ENCODE results near the gene ITGB1BP2.
"Not testable (repeated sequence)": the region's sequence is repeated elsewhere in the genome, so short reads cannot be mapped to it uniquely, and the experiment has no call there.

Gene ITGB1BP2

GRCh38 chrX:71301195-71301924 lies at the start of gene ITGB1BP2:
TSS of gene ITGB1BP2 (plus strand) at chrX:71301750. CDS start at chrX:71301807, 57 bp downstream.
- no peak for DNase-seq

GRCh38 chrX:71252221-71252620 lies 49.3 kb upstream of the ITGB1BP2 start:
- DNase-seq: no peak

- no peak for DNase-seq
These were observed 48.1 kb upstream of the ITGB1BP2 start for GRCh38 chrX:71253253-71254091.

GRCh38 chrX:71254092-71254963 lies 47.2 kb upstream of the ITGB1BP2 start, which contains the start of gene ZMYM3:
TSS of gene ZMYM3 (minus strand) at chrX:71254140. CDS start at chrX:71253255, 885 bp downstream.
- peak; percentile 78 for DNase-seq

GRCh38 chrX:71256051-71256450 lies 45.5 kb upstream of the ITGB1BP2 start:
- no peak for DNase-seq

DNA sequence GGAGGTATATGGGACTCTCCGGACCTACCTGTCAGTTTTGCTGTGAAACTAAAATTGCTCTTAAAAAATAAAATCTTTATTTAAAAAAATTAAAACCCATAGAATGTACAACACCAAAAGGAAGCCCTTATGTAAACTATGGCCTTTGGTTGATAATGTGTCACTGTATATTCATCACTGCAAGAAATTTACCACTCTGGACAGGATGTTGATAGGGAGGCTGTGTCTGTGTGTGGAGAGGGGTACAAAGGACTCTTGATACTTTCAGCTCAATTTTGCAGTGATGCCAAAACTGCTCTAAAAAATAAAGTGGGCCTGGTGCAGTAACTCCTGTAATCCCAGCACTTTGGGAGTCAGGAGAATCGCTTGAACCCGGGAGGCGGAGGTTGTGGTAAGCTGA lies 44.7 kb upstream of the ITGB1BP2 start:
- no peak for DNase-seq

DNA sequence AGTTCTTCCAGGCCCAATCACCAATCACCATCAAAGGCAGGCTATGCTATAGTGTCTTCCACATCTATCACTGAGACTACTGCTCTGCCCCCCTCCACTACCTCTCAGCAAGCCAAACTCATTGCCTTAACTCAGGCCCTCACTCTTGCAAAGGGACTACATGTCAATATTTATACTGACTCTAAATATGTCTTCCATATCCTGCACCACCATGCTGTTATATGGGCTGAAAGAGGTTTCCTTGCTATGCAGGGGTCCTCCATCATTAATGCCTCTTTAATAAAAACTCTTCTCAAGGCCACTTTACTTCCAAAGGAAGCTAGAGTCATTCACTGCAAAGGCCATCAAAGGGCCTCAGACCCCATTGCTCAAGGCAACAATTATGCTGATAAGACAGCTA lies 32.9 kb upstream of the ITGB1BP2 start:
- DNase-seq: not testable (repeated sequence)

GRCh38 chrX:71269801-71270395 lies 31.7 kb upstream of the ITGB1BP2 start:
- DNase-seq: no peak

- DNase-seq: not testable (repeated sequence)
These were observed 29.2 kb upstream of the ITGB1BP2 start for GRCh38 chrX:71272313-71272712.

GRCh38 chrX:71281300-71281699 lies 20.2 kb upstream of the ITGB1BP2 start:
- DNase-seq: not testable (repeated sequence)

GRCh38 chrX:71282514-71283402 lies 18.8 kb upstream of the ITGB1BP2 start:
- no peak for DNase-seq

GRCh38 chrX:71283403-71284143 lies 18.0 kb upstream of the ITGB1BP2 start, which contains the start of gene NONO:
TSS of gene NONO (plus strand) at chrX:71283635. CDS start at chrX:71290638, 7,003 bp downstream.
- DNase-seq: peak; percentile 93

GRCh38 chrX:71285929-71286328 lies 15.6 kb upstream of the ITGB1BP2 start:
- no peak for DNase-seq

DNA sequence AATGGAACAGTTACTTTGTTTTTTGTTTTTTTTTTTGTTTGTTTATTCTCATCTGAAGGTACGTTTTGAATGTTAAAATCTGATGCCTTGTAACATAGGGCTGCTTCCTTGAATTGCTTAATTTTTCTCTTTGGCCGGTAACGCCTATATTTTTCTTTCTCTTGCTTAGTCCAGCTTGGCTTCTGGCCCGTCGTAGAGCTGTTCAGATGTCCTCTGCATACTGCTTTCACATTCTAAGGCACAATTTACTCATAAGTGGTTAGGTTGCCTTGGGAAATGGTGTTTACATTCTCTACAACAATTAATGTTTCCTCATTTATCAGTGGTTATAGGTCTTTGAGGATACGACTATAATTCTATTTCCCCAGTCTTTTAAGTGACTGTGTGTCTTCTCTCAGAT lies 10.2 kb upstream of the ITGB1BP2 start:
- DNase-seq: no peak

- DNase-seq: no peak
These were observed 8.7 kb upstream of the ITGB1BP2 start for GRCh38 chrX:71292669-71293365.

GRCh38 chrX:71296806-71297205 lies 4.7 kb upstream of the ITGB1BP2 start:
- DNase-seq: no peak

DNA sequence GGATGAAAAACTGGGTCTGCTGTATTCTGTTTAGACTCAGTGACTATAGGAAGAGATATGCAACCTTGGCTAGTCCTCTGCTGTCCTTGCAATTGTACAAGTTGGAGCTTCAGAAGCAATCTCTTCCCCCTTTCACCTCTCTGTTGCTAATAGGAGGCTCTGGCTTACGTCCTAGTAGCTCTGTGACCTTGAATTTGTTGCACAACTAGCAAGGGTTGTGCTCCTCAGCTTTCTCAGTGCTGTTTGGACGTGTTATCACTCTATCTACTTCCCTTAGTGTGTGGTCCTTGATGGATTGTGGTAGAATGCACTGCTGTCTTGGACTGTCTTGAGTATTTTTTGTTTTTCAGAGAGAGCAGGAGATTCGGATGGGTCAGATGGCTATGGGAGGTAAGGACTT lies 3.4 kb upstream of the ITGB1BP2 start:
- DNase-seq: no peak

GRCh38 chrX:71300064-71300463 lies 1.5 kb upstream of the ITGB1BP2 start:
- DNase-seq: not testable (repeated sequence)

- DNase-seq: not testable (repeated sequence)
These were observed 1.1 kb upstream of the ITGB1BP2 start for GRCh38 chrX:71300495-71300894.

Data from GDM1 (cell line).